Measurements from ENCODE around the gene PPAN.

The PPAN gene

DNA sequence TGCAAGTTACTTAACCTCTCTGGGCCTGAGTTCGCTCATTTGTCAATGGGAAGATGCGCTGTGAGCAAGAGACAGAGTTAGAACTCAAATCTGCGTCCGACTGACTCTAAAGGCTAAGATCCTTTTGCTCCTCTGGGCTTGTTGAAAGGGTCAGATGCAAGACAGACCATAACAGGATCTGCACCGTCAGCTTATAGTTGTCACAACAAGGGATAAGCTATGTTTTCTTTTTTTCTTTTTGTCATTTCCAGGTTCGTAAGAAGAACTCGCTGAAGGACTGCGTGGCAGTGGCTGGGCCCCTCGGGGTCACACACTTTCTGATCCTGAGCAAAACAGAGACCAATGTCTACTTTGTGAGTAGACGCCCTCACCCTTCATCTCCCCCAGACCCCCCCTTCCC, 1.1 kb downstream of the PPAN start:
- Histone ChIP-seq H3K27me3 (ENCODE audit: insufficient read depth, low read length) (no peaks in the 10 kb centered on the region), H3K79me2 (ENCODE audit: insufficient read depth, low read length) (peaks cover 13% of the 10 kb centered on the region), H3K4me2 (ENCODE audit: low read length) (peak overlapping the region; percentile 94), H3K4me3 (ENCODE audit: low read depth, low read length, poor library complexity, severe bottlenecking) (peak overlapping the region; percentile 99), H3K9me3 (ENCODE audit: low read length) (no peaks in the 10 kb centered on the region), H3K9me2 (ENCODE audit: low read depth, low read length) (no peaks in the 10 kb centered on the region), H3K27ac (ENCODE audit: low read depth, low read length, poor library complexity, severe bottlenecking) (peak overlapping the region; percentile 67), H3F3A (ENCODE audit: insufficient read depth, low read length) (peaks cover 26% of the 10 kb centered on the region), H2AFZ (ENCODE audit: low read length) (no peak overlapping the region), H4K20me1 (ENCODE audit: insufficient read depth, low read length) (no peaks in the 10 kb centered on the region), H3K36me3 (ENCODE audit: insufficient read depth, low read length) (peaks cover 56% of the 10 kb centered on the region), H3K9ac (ENCODE audit: low read length) (peak overlapping the region; percentile 100), H3K4me1 (ENCODE audit: insufficient read depth, low read length, severe bottlenecking) (peaks cover 86% of the 10 kb centered on the region)
- TF ChIP-seq, protein P1, sequence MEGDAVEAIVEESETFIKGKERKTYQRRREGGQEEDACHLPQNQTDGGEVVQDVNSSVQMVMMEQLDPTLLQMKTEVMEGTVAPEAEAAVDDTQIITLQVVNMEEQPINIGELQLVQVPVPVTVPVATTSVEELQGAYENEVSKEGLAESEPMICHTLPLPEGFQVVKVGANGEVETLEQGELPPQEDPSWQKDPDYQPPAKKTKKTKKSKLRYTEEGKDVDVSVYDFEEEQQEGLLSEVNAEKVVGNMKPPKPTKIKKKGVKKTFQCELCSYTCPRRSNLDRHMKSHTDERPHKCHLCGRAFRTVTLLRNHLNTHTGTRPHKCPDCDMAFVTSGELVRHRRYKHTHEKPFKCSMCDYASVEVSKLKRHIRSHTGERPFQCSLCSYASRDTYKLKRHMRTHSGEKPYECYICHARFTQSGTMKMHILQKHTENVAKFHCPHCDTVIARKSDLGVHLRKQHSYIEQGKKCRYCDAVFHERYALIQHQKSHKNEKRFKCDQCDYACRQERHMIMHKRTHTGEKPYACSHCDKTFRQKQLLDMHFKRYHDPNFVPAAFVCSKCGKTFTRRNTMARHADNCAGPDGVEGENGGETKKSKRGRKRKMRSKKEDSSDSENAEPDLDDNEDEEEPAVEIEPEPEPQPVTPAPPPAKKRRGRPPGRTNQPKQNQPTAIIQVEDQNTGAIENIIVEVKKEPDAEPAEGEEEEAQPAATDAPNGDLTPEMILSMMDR (IDR thresholded peaks at IDR 0.05; ENCODE audit: low read length), result no peak
- TF ChIP-seq EZH2 (IDR thresholded peaks at IDR 0.05; ENCODE audit: borderline replicate concordance, low read length), result no peak

DNA sequence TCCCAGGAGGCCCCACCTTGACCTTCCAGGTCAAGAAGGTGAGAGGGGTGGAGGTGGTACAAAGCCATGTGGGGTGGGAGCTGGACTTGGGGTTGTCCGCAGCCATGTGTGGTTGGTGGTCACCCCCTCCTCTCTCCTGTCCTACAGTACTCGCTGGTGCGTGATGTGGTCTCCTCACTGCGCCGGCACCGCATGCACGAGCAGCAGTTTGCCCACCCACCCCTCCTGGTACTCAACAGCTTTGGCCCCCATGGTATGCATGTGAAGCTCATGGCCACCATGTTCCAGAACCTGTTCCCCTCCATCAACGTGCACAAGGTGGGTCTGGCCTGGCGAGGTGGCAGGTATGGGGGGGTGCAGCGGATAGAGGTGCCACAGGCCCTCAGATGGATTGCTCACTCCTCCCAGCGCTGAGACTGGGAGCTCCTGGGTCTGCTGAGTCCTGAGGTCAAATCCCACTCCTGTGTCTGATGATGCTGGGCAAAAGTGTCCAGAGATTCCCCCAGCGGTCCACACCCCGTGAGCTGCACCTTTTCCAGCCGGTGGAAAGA, 1.7 kb downstream of the PPAN start:
- Histone ChIP-seq H3K4me1 (ENCODE audit: insufficient read depth, low read length, severe bottlenecking) (peaks cover 86% of the 10 kb centered on the region), H3K4me3 (ENCODE audit: low read depth, low read length, poor library complexity, severe bottlenecking) (peak overlapping the region; percentile 99), H3K79me2 (ENCODE audit: insufficient read depth, low read length) (peaks cover 13% of the 10 kb centered on the region), H3K27me3 (ENCODE audit: insufficient read depth, low read length) (no peaks in the 10 kb centered on the region), H3K9me3 (ENCODE audit: low read length) (no peaks in the 10 kb centered on the region), H3K9me2 (ENCODE audit: low read depth, low read length) (no peaks in the 10 kb centered on the region), H3K27ac (ENCODE audit: low read depth, low read length, poor library complexity, severe bottlenecking) (peak overlapping the region; percentile 67), H3K36me3 (ENCODE audit: insufficient read depth, low read length) (peaks cover 57% of the 10 kb centered on the region), H4K20me1 (ENCODE audit: insufficient read depth, low read length) (no peaks in the 10 kb centered on the region), H3K9ac (ENCODE audit: low read length) (peak overlapping the region; percentile 100), H2AFZ (ENCODE audit: low read length) (no peak overlapping the region), H3K4me2 (ENCODE audit: low read length) (peak overlapping the region; percentile 94), H3F3A (ENCODE audit: insufficient read depth, low read length) (peaks cover 28% of the 10 kb centered on the region)
- TF ChIP-seq EZH2 (IDR thresholded peaks at IDR 0.05; ENCODE audit: borderline replicate concordance, low read length), result no peak
- TF ChIP-seq, protein P1 (IDR thresholded peaks at IDR 0.05; ENCODE audit: low read length), result no peak

DNA sequence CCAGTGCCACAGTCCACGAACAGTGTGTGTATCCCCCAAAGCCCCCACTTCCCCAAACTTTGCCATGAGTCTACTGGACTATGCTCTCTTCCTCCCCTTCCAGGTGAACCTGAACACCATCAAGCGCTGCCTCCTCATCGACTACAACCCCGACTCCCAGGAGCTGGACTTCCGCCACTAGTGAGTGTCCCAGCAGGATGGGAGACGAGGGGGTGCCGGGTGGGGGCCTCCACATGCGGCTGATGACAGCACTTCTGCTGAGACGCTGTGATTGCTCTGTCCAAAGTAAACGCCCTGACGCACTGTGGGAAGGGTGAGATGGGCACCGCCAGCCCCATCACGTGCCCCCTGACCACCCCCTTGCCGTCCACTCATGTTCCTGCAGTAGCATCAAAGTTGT, 3.4 kb downstream of the PPAN start:
- H2AFZ ChIP-seq (ENCODE audit: low read length), result no peak overlapping the region
- peaks cover 20% of the 10 kb centered on the region for H3F3A ChIP-seq (ENCODE audit: insufficient read depth, low read length)
- H3K9me3 ChIP-seq (ENCODE audit: low read length), result no peaks in the 10 kb centered on the region
- no peak overlapping the region for H3K4me2 ChIP-seq (ENCODE audit: low read length)
- no peak overlapping the region for H3K4me3 ChIP-seq (ENCODE audit: low read depth, low read length, poor library complexity, severe bottlenecking)
- peaks cover 65% of the 10 kb centered on the region for H3K36me3 ChIP-seq (ENCODE audit: insufficient read depth, low read length)
- H4K20me1 ChIP-seq (ENCODE audit: insufficient read depth, low read length), result no peaks in the 10 kb centered on the region
- no peak overlapping the region for H3K9ac ChIP-seq (ENCODE audit: low read length)
- no peak overlapping the region for H3K27ac ChIP-seq (ENCODE audit: low read depth, low read length, poor library complexity, severe bottlenecking)
- peaks cover 13% of the 10 kb centered on the region for H3K79me2 ChIP-seq (ENCODE audit: insufficient read depth, low read length)
- TF ChIP-seq EZH2 (IDR thresholded peaks at IDR 0.05; ENCODE audit: borderline replicate concordance, low read length), result no peak
- TF ChIP-seq, protein P1 (IDR thresholded peaks at IDR 0.05; ENCODE audit: low read length), result no peak
- no peaks in the 10 kb centered on the region for H3K9me2 ChIP-seq (ENCODE audit: low read depth, low read length)
- H3K27me3 ChIP-seq (ENCODE audit: insufficient read depth, low read length), result no peaks in the 10 kb centered on the region
- H3K4me1 ChIP-seq (ENCODE audit: insufficient read depth, low read length, severe bottlenecking), result peaks cover 89% of the 10 kb centered on the region

All from OCI-LY1 (cell line).